HL-60 (cell line): ENCODE results near the gene ESR1.

Experiments used
- POLR2AphosphoS5 ChIP-seq: IDR thresholded peaks from 2 replicates; pipeline ENCODE4 v1.6.1; 2012; ENCODE audit warnings: low read depth
- TF ChIP-seq, protein P1 (sequence below): IDR thresholded peaks from one replicate; pipeline ENCODE4 v1.5.1; 2011; ENCODE audit warnings: low read length, control low read depth, inconsistent platforms; ENCODE audit not compliant: insufficient read depth
- TF ChIP-seq, protein P2 (sequence below): IDR thresholded peaks from 2 replicates; pipeline ENCODE4 v1.6.1; 2012; ENCODE audit warnings: low read depth; ENCODE audit not compliant: insufficient replicate concordance

DNA sequence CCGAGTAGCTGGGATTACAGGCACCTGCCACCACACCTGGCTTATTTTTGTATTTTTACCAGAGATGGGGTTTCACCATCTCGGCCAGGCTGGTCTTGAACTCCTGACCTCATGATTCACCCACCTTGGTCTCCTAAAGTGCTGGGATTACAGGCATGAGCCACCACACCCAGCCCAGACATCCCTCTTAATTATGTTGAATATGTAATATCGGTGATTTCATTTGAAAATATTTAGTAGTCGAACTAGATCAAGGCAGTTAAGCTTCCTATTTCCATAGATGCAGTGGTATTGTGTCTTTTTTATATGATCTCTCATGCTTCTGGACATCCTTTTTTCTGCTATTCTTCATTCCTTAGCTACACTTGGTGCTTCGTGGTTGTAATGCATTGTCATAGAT lies 29.7 kb downstream of the ESR1 start:
- TF ChIP-seq, protein P1, sequence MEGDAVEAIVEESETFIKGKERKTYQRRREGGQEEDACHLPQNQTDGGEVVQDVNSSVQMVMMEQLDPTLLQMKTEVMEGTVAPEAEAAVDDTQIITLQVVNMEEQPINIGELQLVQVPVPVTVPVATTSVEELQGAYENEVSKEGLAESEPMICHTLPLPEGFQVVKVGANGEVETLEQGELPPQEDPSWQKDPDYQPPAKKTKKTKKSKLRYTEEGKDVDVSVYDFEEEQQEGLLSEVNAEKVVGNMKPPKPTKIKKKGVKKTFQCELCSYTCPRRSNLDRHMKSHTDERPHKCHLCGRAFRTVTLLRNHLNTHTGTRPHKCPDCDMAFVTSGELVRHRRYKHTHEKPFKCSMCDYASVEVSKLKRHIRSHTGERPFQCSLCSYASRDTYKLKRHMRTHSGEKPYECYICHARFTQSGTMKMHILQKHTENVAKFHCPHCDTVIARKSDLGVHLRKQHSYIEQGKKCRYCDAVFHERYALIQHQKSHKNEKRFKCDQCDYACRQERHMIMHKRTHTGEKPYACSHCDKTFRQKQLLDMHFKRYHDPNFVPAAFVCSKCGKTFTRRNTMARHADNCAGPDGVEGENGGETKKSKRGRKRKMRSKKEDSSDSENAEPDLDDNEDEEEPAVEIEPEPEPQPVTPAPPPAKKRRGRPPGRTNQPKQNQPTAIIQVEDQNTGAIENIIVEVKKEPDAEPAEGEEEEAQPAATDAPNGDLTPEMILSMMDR: no peak
- TF ChIP-seq, protein P2, sequence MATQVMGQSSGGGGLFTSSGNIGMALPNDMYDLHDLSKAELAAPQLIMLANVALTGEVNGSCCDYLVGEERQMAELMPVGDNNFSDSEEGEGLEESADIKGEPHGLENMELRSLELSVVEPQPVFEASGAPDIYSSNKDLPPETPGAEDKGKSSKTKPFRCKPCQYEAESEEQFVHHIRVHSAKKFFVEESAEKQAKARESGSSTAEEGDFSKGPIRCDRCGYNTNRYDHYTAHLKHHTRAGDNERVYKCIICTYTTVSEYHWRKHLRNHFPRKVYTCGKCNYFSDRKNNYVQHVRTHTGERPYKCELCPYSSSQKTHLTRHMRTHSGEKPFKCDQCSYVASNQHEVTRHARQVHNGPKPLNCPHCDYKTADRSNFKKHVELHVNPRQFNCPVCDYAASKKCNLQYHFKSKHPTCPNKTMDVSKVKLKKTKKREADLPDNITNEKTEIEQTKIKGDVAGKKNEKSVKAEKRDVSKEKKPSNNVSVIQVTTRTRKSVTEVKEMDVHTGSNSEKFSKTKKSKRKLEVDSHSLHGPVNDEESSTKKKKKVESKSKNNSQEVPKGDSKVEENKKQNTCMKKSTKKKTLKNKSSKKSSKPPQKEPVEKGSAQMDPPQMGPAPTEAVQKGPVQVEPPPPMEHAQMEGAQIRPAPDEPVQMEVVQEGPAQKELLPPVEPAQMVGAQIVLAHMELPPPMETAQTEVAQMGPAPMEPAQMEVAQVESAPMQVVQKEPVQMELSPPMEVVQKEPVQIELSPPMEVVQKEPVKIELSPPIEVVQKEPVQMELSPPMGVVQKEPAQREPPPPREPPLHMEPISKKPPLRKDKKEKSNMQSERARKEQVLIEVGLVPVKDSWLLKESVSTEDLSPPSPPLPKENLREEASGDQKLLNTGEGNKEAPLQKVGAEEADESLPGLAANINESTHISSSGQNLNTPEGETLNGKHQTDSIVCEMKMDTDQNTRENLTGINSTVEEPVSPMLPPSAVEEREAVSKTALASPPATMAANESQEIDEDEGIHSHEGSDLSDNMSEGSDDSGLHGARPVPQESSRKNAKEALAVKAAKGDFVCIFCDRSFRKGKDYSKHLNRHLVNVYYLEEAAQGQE: no peak
- TF ChIP-seq POLR2AphosphoS5: no peak
